ENCODE results near the gene COL23A1. TPM values are rescaled to one million over a fixed set of nuclear protein-coding genes. Genes with fewer than 3 reads are reported as not detected.

Gene COL23A1
- polyA plus RNA-seq, 2 of the 4 experiments (the other 2 are of a cell fraction) = not detected

DNA sequence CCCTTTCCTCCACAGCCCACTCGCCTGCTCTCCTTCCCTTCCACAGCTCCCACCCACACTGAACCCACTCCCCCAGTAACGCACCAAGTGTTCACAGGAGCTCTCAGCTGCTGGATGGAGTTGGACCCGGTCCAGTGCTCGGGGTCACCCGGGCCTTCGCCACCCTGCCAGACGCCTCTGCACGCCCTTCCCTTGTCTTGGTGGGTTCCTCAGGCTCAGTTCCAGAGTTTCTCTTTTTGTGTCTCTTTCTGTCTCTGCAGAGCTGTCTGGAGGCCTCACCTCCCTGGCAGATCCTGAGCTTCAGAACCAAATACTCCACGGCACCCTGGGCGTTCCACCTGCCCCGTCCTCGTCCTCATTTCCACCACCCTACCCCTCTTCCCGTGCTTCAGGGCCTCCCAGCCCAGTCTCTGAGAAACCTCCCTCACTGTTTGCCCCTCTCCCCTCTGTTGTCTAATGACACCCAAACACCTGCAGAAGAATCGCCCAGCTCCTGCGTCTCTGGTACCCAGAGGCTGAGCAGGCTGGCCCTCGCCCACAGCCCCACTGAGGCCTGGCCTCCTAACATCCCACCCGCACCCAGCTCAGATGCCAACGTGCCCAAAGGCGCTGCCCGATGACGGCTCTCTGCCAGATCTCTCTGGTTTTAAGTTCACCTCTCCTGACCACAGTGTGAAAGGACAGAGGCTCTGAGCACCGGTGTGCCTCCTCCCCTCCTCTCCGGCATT, 74.3 kb downstream of the COL23A1 start:
- DNase-seq (ENCODE audit: low read depth in 1 of 2, low spot score in 1 of 2) (no peak), FAIRE-seq (no peak), ATAC-seq (no peak)
- Histone ChIP-seq H3K4me3 (no peak overlapping the region), H3K27ac (no peak overlapping the region), H3K4me2 (no peak overlapping the region), H3K4me1 (no peaks in the 10 kb centered on the region), H3K9me3 (peaks cover 15% of the 10 kb centered on the region; the same call in 1 of the 3 replicates)
- ChIA-PET POLR2A (no interaction called here), CTCF (no interaction called here)
- TF ChIP-seq HEYL (CRISPR knock-in tag; IDR thresholded peaks at IDR 0.05) (no peak), NPAS2 (CRISPR knock-in tag; IDR thresholded peaks at IDR 0.05; ENCODE audit: borderline replicate concordance) (no peak), SREBF2 (IDR thresholded peaks at IDR 0.05) (no peak), NFE2L2 (conservative IDR thresholded peaks at IDR 0.05; ENCODE audit: low read length) (no peak), RAD21 (conservative IDR thresholded peaks at IDR 0.05 in 1 of 2, IDR thresholded peaks at IDR 0.05 in 1 of 2) (no peak), EHMT2 (IDR thresholded peaks at IDR 0.05; ENCODE audit: low read depth) (no peak), HOXB5 (CRISPR knock-in tag; IDR thresholded peaks at IDR 0.05) (no peak), MAZ (IDR thresholded peaks at IDR 0.05; ENCODE audit: borderline replicate concordance, low read depth, low read length) (no peak), RNF2 (IDR thresholded peaks at IDR 0.05; ENCODE audit: borderline replicate concordance, low read depth) (no peak), ZNF302 (CRISPR knock-in tag; IDR thresholded peaks at IDR 0.05) (no peak), ZFP36 (IDR thresholded peaks at IDR 0.05; ENCODE audit: borderline replicate concordance, partially characterized antibody) (no peak)
- TF ChIP-seq, protein P1, sequence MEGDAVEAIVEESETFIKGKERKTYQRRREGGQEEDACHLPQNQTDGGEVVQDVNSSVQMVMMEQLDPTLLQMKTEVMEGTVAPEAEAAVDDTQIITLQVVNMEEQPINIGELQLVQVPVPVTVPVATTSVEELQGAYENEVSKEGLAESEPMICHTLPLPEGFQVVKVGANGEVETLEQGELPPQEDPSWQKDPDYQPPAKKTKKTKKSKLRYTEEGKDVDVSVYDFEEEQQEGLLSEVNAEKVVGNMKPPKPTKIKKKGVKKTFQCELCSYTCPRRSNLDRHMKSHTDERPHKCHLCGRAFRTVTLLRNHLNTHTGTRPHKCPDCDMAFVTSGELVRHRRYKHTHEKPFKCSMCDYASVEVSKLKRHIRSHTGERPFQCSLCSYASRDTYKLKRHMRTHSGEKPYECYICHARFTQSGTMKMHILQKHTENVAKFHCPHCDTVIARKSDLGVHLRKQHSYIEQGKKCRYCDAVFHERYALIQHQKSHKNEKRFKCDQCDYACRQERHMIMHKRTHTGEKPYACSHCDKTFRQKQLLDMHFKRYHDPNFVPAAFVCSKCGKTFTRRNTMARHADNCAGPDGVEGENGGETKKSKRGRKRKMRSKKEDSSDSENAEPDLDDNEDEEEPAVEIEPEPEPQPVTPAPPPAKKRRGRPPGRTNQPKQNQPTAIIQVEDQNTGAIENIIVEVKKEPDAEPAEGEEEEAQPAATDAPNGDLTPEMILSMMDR (IDR thresholded peaks at IDR 0.05) = no peak
- TF ChIP-seq, protein P2, sequence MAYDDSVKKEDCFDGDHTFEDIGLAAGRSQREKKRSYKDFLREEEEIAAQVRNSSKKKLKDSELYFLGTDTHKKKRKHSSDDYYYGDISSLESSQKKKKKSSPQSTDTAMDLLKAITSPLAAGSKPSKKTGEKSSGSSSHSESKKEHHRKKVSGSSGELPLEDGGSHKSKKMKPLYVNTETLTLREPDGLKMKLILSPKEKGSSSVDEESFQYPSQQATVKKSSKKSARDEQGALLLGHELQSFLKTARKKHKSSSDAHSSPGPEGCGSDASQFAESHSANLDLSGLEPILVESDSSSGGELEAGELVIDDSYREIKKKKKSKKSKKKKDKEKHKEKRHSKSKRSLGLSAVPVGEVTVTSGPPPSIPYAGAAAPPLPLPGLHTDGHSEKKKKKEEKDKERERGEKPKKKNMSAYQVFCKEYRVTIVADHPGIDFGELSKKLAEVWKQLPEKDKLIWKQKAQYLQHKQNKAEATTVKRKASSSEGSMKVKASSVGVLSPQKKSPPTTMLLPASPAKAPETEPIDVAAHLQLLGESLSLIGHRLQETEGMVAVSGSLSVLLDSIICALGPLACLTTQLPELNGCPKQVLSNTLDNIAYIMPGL (CRISPR knock-in tag; IDR thresholded peaks at IDR 0.05; ENCODE audit: borderline replicate concordance) = no peak
- TF ChIP-seq, protein P3, sequence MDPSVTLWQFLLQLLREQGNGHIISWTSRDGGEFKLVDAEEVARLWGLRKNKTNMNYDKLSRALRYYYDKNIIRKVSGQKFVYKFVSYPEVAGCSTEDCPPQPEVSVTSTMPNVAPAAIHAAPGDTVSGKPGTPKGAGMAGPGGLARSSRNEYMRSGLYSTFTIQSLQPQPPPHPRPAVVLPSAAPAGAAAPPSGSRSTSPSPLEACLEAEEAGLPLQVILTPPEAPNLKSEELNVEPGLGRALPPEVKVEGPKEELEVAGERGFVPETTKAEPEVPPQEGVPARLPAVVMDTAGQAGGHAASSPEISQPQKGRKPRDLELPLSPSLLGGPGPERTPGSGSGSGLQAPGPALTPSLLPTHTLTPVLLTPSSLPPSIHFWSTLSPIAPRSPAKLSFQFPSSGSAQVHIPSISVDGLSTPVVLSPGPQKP (IDR thresholded peaks at IDR 0.05; ENCODE audit: low read depth, low read length) = no peak
- 20% methylated on average over 23 of the region's 23 CpGs for WGBS (ENCODE audit: missing lambda C conversion rate)

DNA sequence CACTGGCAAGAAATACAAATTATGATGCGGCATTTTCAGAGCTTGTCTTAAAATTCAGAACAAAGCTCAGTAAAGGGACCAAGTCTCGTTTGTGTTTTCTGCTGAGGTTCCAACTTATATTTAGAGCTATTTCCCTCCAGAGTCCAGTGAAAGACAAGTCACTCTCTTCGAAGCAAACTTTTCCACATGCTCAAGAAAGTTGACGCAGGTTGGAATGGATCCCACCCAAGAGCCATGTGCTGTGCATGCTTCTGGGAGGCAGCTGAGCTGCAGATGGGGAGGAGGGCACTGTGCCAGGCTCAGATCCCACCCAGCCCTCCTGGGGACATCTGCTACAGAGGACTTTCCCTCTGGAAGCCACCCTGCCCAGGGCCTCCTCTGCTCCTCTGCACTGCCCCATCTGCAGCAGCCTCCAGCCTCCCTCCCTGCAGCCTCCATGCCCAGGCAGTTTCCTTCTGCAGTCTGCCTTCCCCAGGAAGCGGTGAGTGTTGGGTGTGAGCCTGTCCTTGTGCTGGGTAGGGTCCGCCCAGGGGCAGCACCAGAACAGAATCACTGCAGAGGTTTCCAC, 75.3 kb downstream of the COL23A1 start:
- no peak overlapping the region for H3K27ac ChIP-seq
- no peak overlapping the region for H3K4me2 ChIP-seq
- FAIRE-seq = no peak
- H3K9me3 ChIP-seq = peaks cover 15% of the 10 kb centered on the region; the same call in 1 of the 3 replicates
- no peak for ATAC-seq
- H3K4me3 ChIP-seq = no peak overlapping the region
- TF ChIP-seq CBX8 (IDR thresholded peaks at IDR 0.05) = no peak
- no peak for TF ChIP-seq RAD21 (conservative IDR thresholded peaks at IDR 0.05 in 1 of 2, IDR thresholded peaks at IDR 0.05 in 1 of 2)
- ChIA-PET CTCF (no interaction called here), POLR2A (no interaction called here)
- 8% methylated on average over 6 of the region's 6 CpGs for WGBS (ENCODE audit: missing lambda C conversion rate)
- no peak for DNase-seq (ENCODE audit: low read depth in 1 of 2, low spot score in 1 of 2)
- H3K4me1 ChIP-seq = no peaks in the 10 kb centered on the region

DNA sequence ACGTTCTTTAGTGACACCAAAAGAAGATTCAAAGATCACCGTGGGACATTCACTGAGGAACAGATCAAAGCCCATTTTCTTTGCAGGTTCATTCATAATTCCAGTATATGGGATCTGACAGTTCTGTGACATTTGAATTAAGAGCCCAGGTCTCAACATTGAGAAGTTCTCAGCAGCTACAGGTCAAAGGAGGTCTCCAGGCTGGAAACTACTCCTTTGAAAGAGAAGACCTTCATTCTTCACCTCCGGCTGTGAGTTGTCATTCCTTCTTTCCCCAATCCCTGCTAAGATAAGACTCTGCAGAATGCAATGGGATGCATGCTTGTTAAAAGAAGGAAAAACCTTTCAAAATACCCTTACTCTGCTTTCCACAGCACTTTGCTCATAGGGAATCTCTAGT, 79.0 kb downstream of the COL23A1 start:
- ChIA-PET POLR2A (no interaction called here), CTCF (no interaction called here)
- no peak overlapping the region for H3K27ac ChIP-seq
- DNase-seq (ENCODE audit: low read depth in 1 of 2, low spot score in 1 of 2) (no peak), ATAC-seq (no peak), FAIRE-seq (no peak)
- no peak overlapping the region for H3K4me2 ChIP-seq
- H3K4me3 ChIP-seq = no peak overlapping the region
- no peak for TF ChIP-seq ZSCAN20 (CRISPR knock-in tag; IDR thresholded peaks at IDR 0.05)
- H3K9me3 ChIP-seq = peaks cover 21% of the 10 kb centered on the region; the same call in 1 of the 3 replicates
- no peaks in the 10 kb centered on the region for H3K4me1 ChIP-seq
- WGBS (ENCODE audit: missing lambda C conversion rate) = 2% methylated on average over 3 of the region's 3 CpGs

Data from A549 (cell line).